WTC11 (cell line): ENCODE data around the gene TMEM156.

Experiments used
- CTCF ChIP-seq: fragments of 200-600 bp; IDR thresholded peaks from 2 replicates; pipeline ENCODE4 v1.8.0; 2022; ENCODE audit warnings: antibody characterized with exemption
- ESRRA ChIP-seq: sonication (generic); formaldehyde crosslinking; IDR thresholded peaks from 2 replicates; pipeline ENCODE4 v1.8.1; 2022; ENCODE audit warnings: mild to moderate bottlenecking, missing genetic modification reagents, borderline replicate concordance
- FOXP1 ChIP-seq: sonication (generic); formaldehyde crosslinking; IDR thresholded peaks from 2 replicates; pipeline ENCODE4 v1.8.0; 2022; ENCODE audit warnings: missing genetic modification reagents, mild to moderate bottlenecking, moderate library complexity, borderline replicate concordance
- HMGXB4 ChIP-seq: sonication (generic); formaldehyde crosslinking; IDR thresholded peaks from 2 replicates; pipeline ENCODE4 v1.8.1; 2023; ENCODE audit warnings: mild to moderate bottlenecking, moderate library complexity, missing genetic modification reagents
- JAZF1 ChIP-seq: fragments of 250-450 bp; sonication (Bioruptor Pico); IDR thresholded peaks from 2 replicates; pipeline ENCODE4 v1.9.0; 2021; ENCODE audit warnings: moderate library complexity, mild to moderate bottlenecking, inconsistent platforms
- MYBL2 ChIP-seq: sonication (generic); formaldehyde crosslinking; IDR thresholded peaks from 2 replicates; pipeline ENCODE4 v1.8.1; 2023; ENCODE audit warnings: mild to moderate bottlenecking, moderate library complexity, missing genetic modification reagents
- NFYB ChIP-seq: sonication (generic); formaldehyde crosslinking; conservative IDR thresholded peaks from 2 replicates; pipeline ENCODE4 v1.8.0; 2022; ENCODE audit warnings: low read depth, missing genetic modification reagents
- ZNF423 ChIP-seq: fragments of 250-450 bp; sonication (Bioruptor Pico); IDR thresholded peaks from 2 replicates; pipeline ENCODE4 v2.1.2; 2022; ENCODE audit warnings: mild to moderate bottlenecking, moderate library complexity

GRCh38 chr4:39004758-39005157 lies 27.5 kb downstream of the TMEM156 start:
- TF ChIP-seq CTCF (no peak), ESRRA (CRISPR knock-in tag) (no peak), NFYB (CRISPR knock-in tag) (no peak), ZNF423 (CRISPR knock-in tag) (no peak), JAZF1 (CRISPR knock-in tag) (no peak), HMGXB4 (CRISPR knock-in tag) (no peak), FOXP1 (no peak), MYBL2 (CRISPR knock-in tag) (no peak)
